Measurements from ENCODE around the gene SFXN5. TPM values are rescaled to one million over a fixed set of nuclear protein-coding genes. Genes with fewer than 3 reads are reported as not detected.

The SFXN5 gene
- total RNA-seq, 4 donors from 2014 or later = 5.7 to 11.8 (median 6.7) TPM

DNA sequence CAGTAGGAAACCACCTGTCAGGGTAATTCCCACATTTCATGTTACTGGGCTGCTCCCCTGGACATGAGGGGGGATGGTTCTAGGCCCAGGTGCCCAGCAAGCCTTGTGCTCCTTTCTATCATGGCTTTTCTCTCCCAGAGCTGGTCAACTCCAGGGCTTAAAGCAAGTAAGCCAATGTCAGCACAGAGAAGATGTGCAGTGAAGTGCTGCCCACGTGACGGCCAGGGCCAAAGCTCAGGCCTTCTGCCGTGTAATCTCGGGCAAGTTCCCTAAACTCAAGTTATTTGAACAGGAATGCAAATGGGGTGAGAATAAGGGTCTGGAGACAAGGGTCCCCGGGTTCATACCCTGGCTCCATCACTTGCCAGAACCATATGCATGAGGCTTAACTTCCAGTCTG lies 16.5 kb downstream of the SFXN5 start:
- H3K9me3 ChIP-seq = peaks cover 0 to 16% (median 0%) of the 10 kb centered on the region in 3 donors
- H3K27ac ChIP-seq = no peak overlapping the region
- TF ChIP-seq EP300 (IDR thresholded peaks at IDR 0.05) (no peak), CTCF (IDR thresholded peaks at IDR 0.05) (no peak), POLR2A (IDR thresholded peaks at IDR 0.05) (no peak), POLR2AphosphoS5 (IDR thresholded peaks at IDR 0.05) (no peak)
- 90 to 100% methylated on average over 1 to 2 of the region's 5 CpGs for WGBS, 2 donors (ENCODE audit: low coverage in 1 of 2)
- H3K4me1 ChIP-seq = no peaks in the 10 kb centered on the region
- peaks cover 2 to 51% of the 10 kb centered on the region in 2 donors for H3K36me3 ChIP-seq
- no peak overlapping the region for H3K4me3 ChIP-seq
- ATAC-seq = no peak
- H3K27me3 ChIP-seq = no peaks in the 10 kb centered on the region

DNA sequence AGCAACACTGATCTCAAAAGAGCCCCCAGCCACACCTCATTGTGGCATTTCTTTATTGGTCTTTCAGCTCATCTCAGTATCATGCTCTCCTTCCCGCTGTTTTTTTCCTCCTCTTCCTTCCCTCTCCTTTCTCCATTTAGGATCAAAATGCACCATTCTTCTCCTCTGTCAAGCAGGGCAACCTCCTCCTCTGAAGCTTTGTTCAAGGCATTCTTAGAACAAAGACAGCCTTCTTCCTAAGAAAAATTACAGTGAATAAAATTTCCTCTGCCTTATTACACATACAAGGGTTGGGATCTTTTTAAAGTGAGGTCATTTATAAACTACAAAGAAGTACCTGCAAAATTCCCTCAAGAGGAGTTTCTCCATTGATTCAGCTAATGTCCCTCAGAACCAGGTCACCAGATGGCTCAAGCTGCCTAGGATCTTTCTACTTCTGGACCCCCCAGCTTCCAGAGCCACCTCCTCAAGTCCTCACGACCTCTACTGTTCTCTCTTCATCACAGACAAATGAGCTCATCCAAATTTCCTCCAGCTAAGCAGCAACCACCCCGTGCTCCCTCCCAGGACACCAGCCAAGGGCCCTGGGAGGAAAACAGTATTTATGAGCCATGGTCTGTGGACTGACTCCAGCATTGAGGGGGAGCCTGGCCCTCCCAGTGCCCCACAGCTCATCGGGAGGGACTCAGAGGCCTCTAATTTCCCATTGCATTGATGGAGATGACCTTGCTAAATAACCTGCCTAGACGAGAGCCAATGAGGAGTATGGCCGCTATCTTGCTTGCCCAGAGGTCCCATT lies 18.0 kb downstream of the SFXN5 start:
- H3K9me3 ChIP-seq = peaks cover 0 to 16% (median 0%) of the 10 kb centered on the region in 3 donors
- TF ChIP-seq CTCF (IDR thresholded peaks at IDR 0.05) = no peak
- TF ChIP-seq EP300 (IDR thresholded peaks at IDR 0.05) = no peak
- TF ChIP-seq POLR2A (IDR thresholded peaks at IDR 0.05) = no peak
- TF ChIP-seq POLR2AphosphoS5 (IDR thresholded peaks at IDR 0.05) = no peak
- no peaks in the 10 kb centered on the region for H3K27me3 ChIP-seq
- no peak for ATAC-seq
- H3K4me3 ChIP-seq = no peak overlapping the region
- 56 to 59% methylated on average over 2 to 5 of the region's 6 CpGs for WGBS, 2 donors (ENCODE audit: low coverage in 1 of 2)
- no peak overlapping the region for H3K27ac ChIP-seq
- H3K4me1 ChIP-seq = no peaks in the 10 kb centered on the region
- peaks cover 2 to 50% of the 10 kb centered on the region in 2 donors for H3K36me3 ChIP-seq

DNA sequence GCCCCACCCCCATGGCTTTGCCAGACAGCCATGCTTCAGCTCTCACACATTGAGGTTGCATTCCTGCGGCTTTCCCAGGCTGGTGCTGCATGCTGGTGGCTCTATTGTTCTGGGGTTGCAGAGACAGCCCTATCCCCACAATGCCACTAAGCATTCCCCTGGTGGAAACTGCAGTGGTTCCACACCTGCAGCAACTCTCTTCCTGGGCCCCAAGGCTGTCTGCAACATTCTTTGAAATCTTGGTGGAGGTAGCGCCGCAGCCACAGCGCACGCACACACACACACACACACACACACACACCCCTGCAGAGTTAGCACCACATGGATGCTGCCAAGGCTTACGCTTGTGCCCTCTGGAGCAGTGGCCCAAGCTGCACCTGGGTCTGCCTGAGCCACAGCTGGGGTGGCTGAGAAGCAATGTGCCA lies 21.4 kb downstream of the SFXN5 start:
- no CpG with 5 or more reads among the region's 6 CpGs for WGBS, 2 donors (ENCODE audit: low coverage in 1 of 2)
- ATAC-seq = no peak

GRCh38 chr2:73043929-73044832 lies 27.3 kb downstream of the SFXN5 start:
- 75% methylated on average over 2 of the region's 12 CpGs; no CpG with 5 or more reads in 1 of the 2 donors for WGBS, 2 donors (ENCODE audit: low coverage in 1 of 2)
- peaks cover 0 to 33% of the 10 kb centered on the region in 2 donors for H3K36me3 ChIP-seq
- no peak overlapping the region for H3K27ac ChIP-seq
- TF ChIP-seq EP300 (IDR thresholded peaks at IDR 0.05) (no peak), POLR2A (IDR thresholded peaks at IDR 0.05) (peak in 1 of 2 donors; percentile 2)
- H3K4me1 ChIP-seq = no peaks in the 10 kb centered on the region
- H3K4me3 ChIP-seq = no peak overlapping the region
- H3K27me3 ChIP-seq = no peaks in the 10 kb centered on the region
- ATAC-seq = no peak
- no peaks in the 10 kb centered on the region for H3K9me3 ChIP-seq

More for the DNA sequence above, 21.4 kb downstream of the SFXN5 start:
- Histone ChIP-seq H3K9me3 (no peaks in the 10 kb centered on the region), H3K27ac (no peak overlapping the region), H3K4me3 (no peak overlapping the region), H3K27me3 (no peaks in the 10 kb centered on the region), H3K36me3 (peaks cover 0 to 18% of the 10 kb centered on the region in 2 donors), H3K4me1 (no peaks in the 10 kb centered on the region)
- TF ChIP-seq CTCF (IDR thresholded peaks at IDR 0.05) (no peak), POLR2AphosphoS5 (IDR thresholded peaks at IDR 0.05) (no peak), EP300 (IDR thresholded peaks at IDR 0.05) (no peak)

- TF ChIP-seq POLR2AphosphoS5 (IDR thresholded peaks at IDR 0.05) (no peak), CTCF (IDR thresholded peaks at IDR 0.05) (no peak), EP300 (IDR thresholded peaks at IDR 0.05) (no peak), POLR2A (IDR thresholded peaks at IDR 0.05) (no peak)
- no peak overlapping the region for H3K27ac ChIP-seq
- ATAC-seq = no peak
- H3K36me3 ChIP-seq = peaks cover 0 to 40% of the 10 kb centered on the region in 2 donors
- 89 to 100% methylated on average over 2 to 4 of the region's 5 CpGs for WGBS, 2 donors (ENCODE audit: low coverage in 1 of 2)
- no peaks in the 10 kb centered on the region for H3K9me3 ChIP-seq
- H3K4me3 ChIP-seq = no peak overlapping the region
- no peaks in the 10 kb centered on the region for H3K27me3 ChIP-seq
- no peaks in the 10 kb centered on the region for H3K4me1 ChIP-seq
Measured at GRCh38 chr2:73043276-73043675, 28.2 kb downstream of the SFXN5 start.
